OCI-LY1 (cell line): ENCODE measurements around the gene ST6GAL1.

Experiments used
- H2AFZ ChIP-seq: fragments of 200-600 bp; sonication (generic), shearing (Covaris generic); 2 replicates; pipeline ENCODE4 v1.6.0; 2014; ENCODE audit warnings: antibody characterized with exemption, mild to moderate bottlenecking, low read length
- H3F3A ChIP-seq: fragments of 200-600 bp; sonication (generic), shearing (Covaris generic); 2 replicates; pipeline ENCODE4 v1.6.0; 2014; ENCODE audit warnings: mild to moderate bottlenecking, antibody characterized with exemption, low read length, moderate library complexity; ENCODE audit not compliant: insufficient read depth
- H3K27ac ChIP-seq: fragments of 200-600 bp; sonication (generic); 2 replicates; pipeline ENCODE4 v1.5.1; 2014; ENCODE audit warnings: low read length, mixed run types, mild to moderate bottlenecking, low read depth; ENCODE audit not compliant: poor library complexity, severe bottlenecking
- H3K27me3 ChIP-seq: fragments of 200-600 bp; sonication (generic); 2 replicates; pipeline ENCODE4 v1.6.0; 2014; ENCODE audit warnings: antibody characterized with exemption, mild to moderate bottlenecking, low read length, moderate library complexity; ENCODE audit not compliant: insufficient read depth
- H3K36me3 ChIP-seq: fragments of 200-600 bp; sonication (generic); 2 replicates; pipeline ENCODE4 v1.6.1; 2014; ENCODE audit warnings: mild to moderate bottlenecking, antibody characterized with exemption, low read length, moderate library complexity, mixed read lengths; ENCODE audit not compliant: insufficient read depth
- H3K4me1 ChIP-seq: fragments of 200-600 bp; sonication (generic); 2 replicates; pipeline ENCODE4 v1.5.1; 2014; ENCODE audit warnings: mild to moderate bottlenecking, low read length, moderate library complexity; ENCODE audit not compliant: insufficient read depth, severe bottlenecking
- H3K4me2 ChIP-seq: fragments of 200-600 bp; sonication (generic), shearing (Covaris generic); 2 replicates; pipeline ENCODE4 v1.6.1; 2014; ENCODE audit warnings: low read length
- H3K4me3 ChIP-seq: fragments of 200-600 bp; sonication (generic); 2 replicates; pipeline ENCODE4 v1.5.1; 2014; ENCODE audit warnings: low read length, low read depth, mild to moderate bottlenecking, mixed read lengths; ENCODE audit not compliant: poor library complexity, severe bottlenecking
- H3K79me2 ChIP-seq: fragments of 200-600 bp; shearing (Covaris generic); 2 replicates; pipeline ENCODE4 v1.6.1; 2016; ENCODE audit warnings: mixed run types, low read length, mixed read lengths; ENCODE audit not compliant: insufficient read depth
- H3K9ac ChIP-seq: fragments of 200-600 bp; sonication (generic), shearing (Covaris generic); 2 replicates; pipeline ENCODE4 v1.6.1; 2014; ENCODE audit warnings: mild to moderate bottlenecking, low read length, mixed read lengths
- H3K9me2 ChIP-seq: fragments of 200-600 bp; sonication (generic), shearing (Covaris generic); 2 replicates; pipeline ENCODE4 v1.6.1; 2014; ENCODE audit warnings: low read depth, mild to moderate bottlenecking, low read length, mixed read lengths
- H3K9me3 ChIP-seq: fragments of 200-600 bp; shearing (Covaris generic); 2 replicates; pipeline ENCODE4 v1.6.1; 2014; ENCODE audit warnings: low read length, mixed read lengths
- H4K20me1 ChIP-seq: fragments of 200-600 bp; sonication (generic), shearing (Covaris generic); 2 replicates; pipeline ENCODE4 v1.6.0; 2016; ENCODE audit warnings: mild to moderate bottlenecking, low read length; ENCODE audit not compliant: insufficient read depth
- EZH2 ChIP-seq: fragments of 200-600 bp; sonication (generic), shearing (Covaris generic); IDR thresholded peaks from 2 replicates; pipeline ENCODE4 v1.8.0; 2017; ENCODE audit warnings: borderline replicate concordance, mixed run types, mild to moderate bottlenecking, antibody characterized with exemption, low read length, moderate library complexity, mixed read lengths
- TF ChIP-seq, protein P1 (sequence below): fragments of 200-600 bp; sonication (generic), shearing (Covaris generic); IDR thresholded peaks from 2 replicates; pipeline ENCODE4 v1.5.1; 2017; ENCODE audit warnings: mild to moderate bottlenecking, antibody characterized with exemption, low read length, moderate library complexity, mixed read lengths

The ST6GAL1 gene

DNA sequence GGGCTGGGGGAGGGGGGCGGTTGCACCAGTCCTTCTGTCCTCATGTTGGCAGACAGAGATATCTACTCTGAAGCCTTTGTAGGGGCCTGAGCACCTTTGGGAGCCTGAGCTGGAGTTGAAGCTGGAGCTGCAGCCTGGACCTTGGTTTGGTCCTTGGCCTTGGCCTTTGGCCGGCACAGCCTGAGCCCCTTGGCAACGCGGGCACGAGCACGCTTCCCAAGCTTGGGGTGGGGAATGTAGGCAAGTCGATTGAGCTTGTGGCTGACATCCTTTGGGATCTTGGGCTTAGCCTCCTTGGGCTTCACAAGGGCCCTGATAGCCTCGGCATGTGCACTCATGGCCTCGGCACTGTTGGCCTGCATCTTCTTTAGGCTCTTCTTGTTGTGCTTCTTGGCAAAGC lies 8.1 kb upstream of the ST6GAL1 start:
- H3K4me3 ChIP-seq, result no peak overlapping the region
- H3F3A ChIP-seq, result no peaks in the 10 kb centered on the region
- H2AFZ ChIP-seq, result no peak overlapping the region
- H3K9me2 ChIP-seq, result no peaks in the 10 kb centered on the region
- TF ChIP-seq, protein P1, sequence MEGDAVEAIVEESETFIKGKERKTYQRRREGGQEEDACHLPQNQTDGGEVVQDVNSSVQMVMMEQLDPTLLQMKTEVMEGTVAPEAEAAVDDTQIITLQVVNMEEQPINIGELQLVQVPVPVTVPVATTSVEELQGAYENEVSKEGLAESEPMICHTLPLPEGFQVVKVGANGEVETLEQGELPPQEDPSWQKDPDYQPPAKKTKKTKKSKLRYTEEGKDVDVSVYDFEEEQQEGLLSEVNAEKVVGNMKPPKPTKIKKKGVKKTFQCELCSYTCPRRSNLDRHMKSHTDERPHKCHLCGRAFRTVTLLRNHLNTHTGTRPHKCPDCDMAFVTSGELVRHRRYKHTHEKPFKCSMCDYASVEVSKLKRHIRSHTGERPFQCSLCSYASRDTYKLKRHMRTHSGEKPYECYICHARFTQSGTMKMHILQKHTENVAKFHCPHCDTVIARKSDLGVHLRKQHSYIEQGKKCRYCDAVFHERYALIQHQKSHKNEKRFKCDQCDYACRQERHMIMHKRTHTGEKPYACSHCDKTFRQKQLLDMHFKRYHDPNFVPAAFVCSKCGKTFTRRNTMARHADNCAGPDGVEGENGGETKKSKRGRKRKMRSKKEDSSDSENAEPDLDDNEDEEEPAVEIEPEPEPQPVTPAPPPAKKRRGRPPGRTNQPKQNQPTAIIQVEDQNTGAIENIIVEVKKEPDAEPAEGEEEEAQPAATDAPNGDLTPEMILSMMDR, result no peak
- TF ChIP-seq EZH2, result no peak
- no peaks in the 10 kb centered on the region for H3K79me2 ChIP-seq
- no peak overlapping the region for H3K9ac ChIP-seq
- no peaks in the 10 kb centered on the region for H3K4me1 ChIP-seq
- H3K4me2 ChIP-seq, result no peak overlapping the region
- H3K9me3 ChIP-seq, result no peaks in the 10 kb centered on the region
- no peaks in the 10 kb centered on the region for H3K27me3 ChIP-seq
- no peaks in the 10 kb centered on the region for H3K36me3 ChIP-seq
- no peaks in the 10 kb centered on the region for H4K20me1 ChIP-seq
- no peak overlapping the region for H3K27ac ChIP-seq

DNA sequence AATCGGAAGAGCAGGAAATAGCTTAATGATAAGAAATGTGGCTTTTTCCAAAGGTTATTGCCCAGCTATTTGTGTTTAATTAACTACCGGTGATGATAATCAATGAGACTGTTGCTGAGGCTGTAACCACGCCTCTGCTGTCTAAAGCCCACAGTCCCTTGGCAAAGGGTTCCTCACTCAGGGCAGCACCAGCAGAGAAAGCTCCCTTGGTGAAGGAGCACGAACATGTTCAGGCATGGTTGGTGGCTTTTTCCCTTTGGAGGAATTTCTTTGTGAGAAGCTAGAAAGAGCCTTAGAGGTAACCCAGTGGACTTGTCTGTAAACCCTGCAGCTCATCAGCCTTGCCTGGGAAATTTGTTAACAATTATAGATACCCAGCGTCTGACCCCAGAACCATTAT lies 7.5 kb upstream of the ST6GAL1 start:
- Histone ChIP-seq H3K4me1 (no peaks in the 10 kb centered on the region), H3K9ac (no peak overlapping the region), H3K4me3 (no peak overlapping the region), H3F3A (no peaks in the 10 kb centered on the region), H3K9me3 (no peaks in the 10 kb centered on the region), H2AFZ (no peak overlapping the region), H3K9me2 (no peaks in the 10 kb centered on the region), H3K27ac (no peak overlapping the region), H4K20me1 (no peaks in the 10 kb centered on the region), H3K4me2 (no peak overlapping the region), H3K79me2 (no peaks in the 10 kb centered on the region), H3K36me3 (no peaks in the 10 kb centered on the region), H3K27me3 (no peaks in the 10 kb centered on the region)
- TF ChIP-seq, protein P1, result no peak
- no peak for TF ChIP-seq EZH2

DNA sequence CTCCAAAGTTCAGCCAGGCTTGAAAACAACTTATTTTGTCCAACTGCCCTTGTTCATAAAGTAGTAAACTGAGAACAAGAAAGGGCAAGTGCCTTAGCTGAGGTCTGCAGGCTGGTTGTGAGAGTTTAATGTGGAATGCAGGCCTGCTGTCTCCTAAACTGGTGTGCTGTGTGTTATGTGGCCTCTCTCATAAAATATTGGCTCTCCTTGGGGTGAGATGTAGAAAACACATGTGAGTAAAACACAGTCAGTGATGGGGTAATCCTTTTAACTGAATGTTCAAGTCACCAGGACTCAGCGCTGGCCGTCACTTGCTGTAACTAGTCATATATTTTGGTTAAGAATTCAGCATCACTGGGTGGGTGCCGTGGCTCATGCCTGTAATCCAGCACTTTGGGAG lies 7.1 kb upstream of the ST6GAL1 start:
- Histone ChIP-seq H3K4me3 (no peak overlapping the region), H3F3A (no peaks in the 10 kb centered on the region), H3K79me2 (no peaks in the 10 kb centered on the region), H3K9me3 (no peaks in the 10 kb centered on the region), H3K4me1 (no peaks in the 10 kb centered on the region), H2AFZ (no peak overlapping the region), H3K4me2 (no peak overlapping the region), H3K9me2 (no peaks in the 10 kb centered on the region), H3K27ac (no peak overlapping the region), H3K27me3 (no peaks in the 10 kb centered on the region), H4K20me1 (no peaks in the 10 kb centered on the region), H3K9ac (no peak overlapping the region), H3K36me3 (no peaks in the 10 kb centered on the region)
- TF ChIP-seq EZH2, result no peak
- TF ChIP-seq, protein P1, result no peak
